ENCODE measurements around the gene PLOD3. TPM values are rescaled to one million over a fixed set of nuclear protein-coding genes. Genes with fewer than 3 reads are reported as not detected.

Gene PLOD3
- total RNA-seq, 1 donor from 2014 or later: 84.0 TPM

GRCh38 chr7:101239191-101239950 lies 22.0 kb upstream of the PLOD3 start:
- intact Hi-C loops (cut with micrococcal nuclease): no loop called here

- intact Hi-C loops (cut with micrococcal nuclease): no loop called here
These were observed 21.1 kb upstream of the PLOD3 start for GRCh38 chr7:101238226-101239182.

GRCh38 chr7:101237206-101238067 lies 20.1 kb upstream of the PLOD3 start, which contains the start of gene CLDN15:
Gene CLDN15, minus strand, starts transcription at chr7:101237802. Its CDS starts 221 bp downstream, at chr7:101237581.
- intact Hi-C loops (cut with micrococcal nuclease): no loop called here

GRCh38 chr7:101236292-101236835 lies 19.0 kb upstream of the PLOD3 start:
- intact Hi-C loops (cut with micrococcal nuclease): no loop called here

- intact Hi-C loops (cut with micrococcal nuclease): no loop called here
These were observed 18.1 kb upstream of the PLOD3 start for GRCh38 chr7:101235522-101235921.

- intact Hi-C loops (cut with micrococcal nuclease): no loop called here
These were observed 17.7 kb upstream of the PLOD3 start for GRCh38 chr7:101235050-101235449.

GRCh38 chr7:101234636-101235035 lies 17.3 kb upstream of the PLOD3 start:
- intact Hi-C loops (cut with micrococcal nuclease): no loop called here

GRCh38 chr7:101233907-101234547 lies 16.6 kb upstream of the PLOD3 start:
- intact Hi-C loops (cut with micrococcal nuclease): no loop called here

GRCh38 chr7:101232141-101232850 lies 14.9 kb upstream of the PLOD3 start:
- intact Hi-C loops (cut with micrococcal nuclease): no loop called here

- intact Hi-C loops (cut with micrococcal nuclease): no loop called here
These were observed 14.3 kb upstream of the PLOD3 start for GRCh38 chr7:101231644-101232043.

GRCh38 chr7:101226721-101227120 lies 9.3 kb upstream of the PLOD3 start:
- intact Hi-C loops (cut with micrococcal nuclease): no loop called here

GRCh38 chr7:101225650-101226049 lies 8.3 kb upstream of the PLOD3 start:
- intact Hi-C loops (cut with micrococcal nuclease): no loop called here

GRCh38 chr7:101223528-101223927 lies 6.1 kb upstream of the PLOD3 start:
- intact Hi-C loops (cut with micrococcal nuclease): no loop called here

GRCh38 chr7:101222275-101222830 lies 5.0 kb upstream of the PLOD3 start:
- intact Hi-C loops (cut with micrococcal nuclease): no loop called here

- intact Hi-C loops (cut with micrococcal nuclease): no loop called here
These were observed 2.9 kb upstream of the PLOD3 start for GRCh38 chr7:101220295-101220694.

GRCh38 chr7:101218236-101219125 lies 1.1 kb upstream of the PLOD3 start:
- intact Hi-C loops (cut with micrococcal nuclease): loop anchor here (1.0 to 2.0 kb wide), 8 partner anchors 26 to 329 kb away; partner anchors contain the start of genes AP1S1, IFT22, TRIM56 and UFSP1

GRCh38 chr7:101216860-101217387 lies 457 bp downstream of the PLOD3 start:
- intact Hi-C loops (cut with micrococcal nuclease): loop anchor here (1.0 kb wide), 2 partner anchors 52 to 342 kb away; partner anchors contain the start of genes SRRT and VGF
